Stimulated activated CD8-positive, alpha-beta memory T cell treated with anti-CD3 and anti-CD28 coated beads, Interleukin-15, amount 100 ng/mL, for 1 hour (primary cell): ENCODE data around the gene PTPRM.
"Not testable (repeated sequence)": the region's sequence is repeated elsewhere in the genome, so short reads cannot be mapped to it uniquely, and the experiment has no call there.

Experiments used
- DNase-seq: peaks from one replicate; pipeline ENCODE4 v3.0.0-alpha.2; 2020; ENCODE audit warnings: low read depth

The PTPRM gene

GRCh38 chr18:8431036-8431435, 863.9 kb downstream of the PTPRM start:
- DNase-seq: no peak

GRCh38 chr18:8433323-8433722, 866.2 kb downstream of the PTPRM start:
- DNase-seq: no peak

GRCh38 chr18:8433771-8434170, 866.7 kb downstream of the PTPRM start:
- no peak for DNase-seq

- no peak for DNase-seq
Observed at GRCh38 chr18:8435376-8435775, 868.3 kb downstream of the PTPRM start.

DNA sequence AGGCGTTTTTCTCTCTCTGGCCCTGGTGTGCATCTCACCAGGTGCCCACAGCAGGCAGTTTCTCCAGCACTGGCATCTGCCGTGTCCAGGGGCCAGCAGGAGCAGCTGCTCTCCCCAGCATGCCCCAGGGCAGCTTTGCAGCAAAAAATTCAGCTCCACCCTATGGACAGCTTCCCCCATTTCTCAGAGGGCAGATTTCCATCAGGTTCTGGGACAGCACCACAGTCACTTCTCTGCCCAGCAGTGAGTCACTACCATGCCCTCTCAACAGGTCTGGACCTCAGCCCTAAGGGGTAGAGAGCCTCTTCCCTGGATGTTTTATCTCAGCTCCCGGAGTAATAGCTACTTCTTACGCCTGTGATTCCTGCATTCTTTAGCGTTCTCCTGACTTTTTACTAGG, 871.9 kb downstream of the PTPRM start:
- DNase-seq: no peak

DNA sequence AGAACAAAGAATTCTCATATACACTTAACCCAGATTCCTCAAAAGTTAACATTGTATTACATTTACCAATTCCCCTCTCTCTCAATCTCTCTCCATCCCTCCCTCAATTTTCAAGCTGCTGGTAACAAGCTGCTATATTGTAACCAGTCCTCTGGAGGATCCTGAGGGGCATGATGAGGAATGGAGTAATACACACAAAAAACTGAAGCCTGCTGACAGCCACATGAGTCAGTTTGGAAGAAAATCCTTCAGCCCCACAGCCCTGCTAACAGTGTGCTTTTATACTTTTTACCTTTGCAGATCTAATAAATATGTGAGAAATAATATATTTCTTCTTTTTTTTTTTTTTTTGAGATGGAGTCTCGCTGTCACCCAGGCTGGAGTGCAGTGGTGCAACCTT, 876.4 kb downstream of the PTPRM start:
- DNase-seq: no peak

DNA sequence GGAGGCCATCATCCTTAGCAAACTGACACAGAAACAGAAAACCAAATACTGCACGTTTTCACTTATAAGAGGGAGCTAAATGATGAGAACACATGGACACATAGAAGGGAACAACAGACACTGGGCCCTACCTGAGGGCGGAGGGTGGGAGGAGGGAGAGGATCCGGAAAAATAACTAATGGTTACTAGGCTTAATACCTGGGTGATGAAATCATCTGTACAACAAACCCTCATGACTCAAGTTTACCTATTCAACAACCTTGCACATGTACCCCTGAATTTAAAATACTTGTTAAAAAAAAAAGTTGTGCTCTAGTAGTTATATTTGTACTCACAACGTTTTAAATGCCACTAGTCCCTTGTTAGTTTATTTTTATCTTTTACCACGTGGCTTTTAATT, 879.8 kb downstream of the PTPRM start:
- not testable (repeated sequence) for DNase-seq

- DNase-seq: no peak
Observed at GRCh38 chr18:8448130-8448529, 881.0 kb downstream of the PTPRM start.

- no peak for DNase-seq
Observed at GRCh38 chr18:8450013-8450412, 882.9 kb downstream of the PTPRM start.

GRCh38 chr18:8450898-8451665, 884.0 kb downstream of the PTPRM start:
- DNase-seq: no peak

GRCh38 chr18:8453528-8453927, 886.4 kb downstream of the PTPRM start:
- no peak for DNase-seq

DNA sequence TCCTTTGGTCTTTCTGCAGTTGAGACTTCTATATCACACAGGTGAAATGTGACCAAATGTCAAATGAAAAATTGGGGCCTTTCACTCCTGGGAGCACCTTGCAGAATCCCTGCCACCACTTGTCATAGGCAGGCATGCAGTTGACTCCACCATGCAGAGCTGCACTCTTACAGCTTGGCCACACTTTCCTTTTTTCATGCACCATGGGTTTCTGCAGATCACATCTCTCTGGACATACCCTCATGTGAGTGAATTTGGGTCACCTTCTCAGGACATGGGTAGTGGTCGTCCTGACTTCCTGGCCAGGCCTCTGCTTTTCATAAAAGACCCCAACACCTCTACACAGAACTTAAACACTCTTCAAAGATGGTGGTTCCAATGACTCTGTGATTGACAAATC, 887.0 kb downstream of the PTPRM start:
- no peak for DNase-seq

- no peak for DNase-seq
Observed at GRCh38 chr18:8455661-8456614, 888.8 kb downstream of the PTPRM start.
